NT2/D1 (cell line): ENCODE measurements around the gene KRTAP9-6.

Experiments
- SUZ12 ChIP-seq: IDR thresholded peaks from 2 replicates; pipeline ENCODE4 v1.6.1; 2011; ENCODE audit not compliant: insufficient read length, insufficient read depth; ENCODE audit errors: extremely low read depth
- YY1 ChIP-seq: IDR thresholded peaks from 2 replicates; pipeline ENCODE4 v1.6.1; 2011; ENCODE audit not compliant: insufficient read length, insufficient read depth
- ZNF274 ChIP-seq: IDR thresholded peaks from 2 replicates; pipeline ENCODE4 v1.6.1; 2011; ENCODE audit warnings: mild to moderate bottlenecking, low read depth, low read length

- TF ChIP-seq YY1 (no peak), SUZ12 (no peak), ZNF274 (no peak)
Observed at GRCh38 chr17:41284546-41284945, 19.4 kb downstream of the KRTAP9-6 start.
